ENCODE results near the gene EXOG. TPM values are rescaled to one million over a fixed set of nuclear protein-coding genes. Genes with fewer than 3 reads are reported as not detected.

Gene EXOG
- total and polyA plus RNA-seq, 2 of the 13 experiments (the other 11 are each of a cell fraction or from before 2014, with no cell fraction given), result 5.5 to 9.5 TPM

GRCh38 chr3:38475716-38476115, 20.4 kb upstream of the EXOG start:
- H3K4me2 ChIP-seq (ENCODE audit: low read depth, low read length), result no peak overlapping the region
- intact Hi-C loops (cut with micrococcal nuclease; ENCODE audit: unreplicated experiment), result no loop called here
- H3K79me2 ChIP-seq (ENCODE audit: insufficient read depth, low read length), result peaks cover 35% of the 10 kb centered on the region
- ATAC-seq, result no peak
- H3K9ac ChIP-seq (ENCODE audit: insufficient read depth, low read depth, low read length), result no peak overlapping the region
- BruUV-seq (replicated peaks), result no TSS peak
- H3K27ac ChIP-seq (ENCODE audit: extremely low read length, insufficient read depth, low read length), result no peak overlapping the region
- DNase-seq (ENCODE audit: low spot score), result no peak
- peaks cover 36% of the 10 kb centered on the region for H3K4me1 ChIP-seq (ENCODE audit: insufficient read depth, low read length)
- no peaks in the 10 kb centered on the region for H3K9me3 ChIP-seq (ENCODE audit: low read length)
- H3K36me3 ChIP-seq (replicated peaks in 1 of 2; ENCODE audit: control insufficient read depth in 1 of 2, insufficient read depth in 2 of 2, low read length in 2 of 2), result peaks cover 13 to 25% of the 10 kb centered on the region in 2 experiments
- WGBS (ENCODE audit: low lambda C conversion rate), result 90% methylated on average over 5 of the region's 6 CpGs
- no peak for FAIRE-seq
- no peaks in the 10 kb centered on the region for H3K27me3 ChIP-seq (ENCODE audit: control insufficient read depth in 1 of 2, insufficient read depth in 2 of 2, low read length in 2 of 2)
- in situ Hi-C loops (cut with HindIII; ENCODE audit: extremely low pct_ligation_motif_present, low pct_unique_long_range_greater_than_20kb), result no loop called here
- peaks cover 57% of the 10 kb centered on the region for H4K20me1 ChIP-seq (ENCODE audit: insufficient read depth, low read length)
- ChIA-PET POLR2A (no interaction called here), CTCF (ENCODE audit: low intra/inter-chr PET ratio, low total read pairs) (no interaction called here)
- H2AFZ ChIP-seq (ENCODE audit: low read length), result no peak overlapping the region
- no peak overlapping the region for H3K4me3 ChIP-seq (replicated peaks in 1 of 3; ENCODE audit: insufficient read depth in 1 of 3, low read depth in 2 of 3, low read length in 3 of 3)
- TF ChIP-seq ZNF512B (CRISPR knock-in tag; IDR thresholded peaks at IDR 0.05; ENCODE audit: borderline replicate concordance) (no peak), ZNF232 (CRISPR knock-in tag; IDR thresholded peaks at IDR 0.05; ENCODE audit: borderline replicate concordance) (no peak), ZNF788 (CRISPR knock-in tag; IDR thresholded peaks at IDR 0.05; ENCODE audit: borderline replicate concordance) (no peak), PAXIP1 (CRISPR knock-in tag; conservative IDR thresholded peaks at IDR 0.05) (no peak), NRL (CRISPR knock-in tag; IDR thresholded peaks at IDR 0.05; ENCODE audit: borderline replicate concordance) (no peak), KMT2A (CRISPR knock-in tag; IDR thresholded peaks at IDR 0.05) (no peak), KDM1A (CRISPR knock-in tag; IDR thresholded peaks at IDR 0.05) (no peak), ZNF546 (CRISPR knock-in tag; conservative IDR thresholded peaks at IDR 0.05) (no peak), HMGXB3 (CRISPR knock-in tag; IDR thresholded peaks at IDR 0.05; ENCODE audit: borderline replicate concordance) (no peak), ZNF253 (CRISPR knock-in tag; IDR thresholded peaks at IDR 0.05; ENCODE audit: borderline replicate concordance) (no peak), ZNF503 (CRISPR knock-in tag; IDR thresholded peaks at IDR 0.05) (no peak), ZNF292 (CRISPR knock-in tag; IDR thresholded peaks at IDR 0.05; ENCODE audit: borderline replicate concordance, low read depth) (no peak)
